Purkinje cell (primary cell): ENCODE results near the gene PRRX2. TPM values are rescaled to one million over a fixed set of nuclear protein-coding genes. Genes with fewer than 3 reads are reported as not detected.

Source experiments
- polyA plus RNA-seq: library from polyadenylated mRNA; unstranded; fragments of >200 nt; fragmentation: Nextera tagmentation; gene quantifications from 2 replicates; pipeline ENCODE4 v1.2.1, GENCODE V29; 2014

PRRX2 gene
- polyA plus RNA-seq, result not detected in 2 replicates

DNA sequence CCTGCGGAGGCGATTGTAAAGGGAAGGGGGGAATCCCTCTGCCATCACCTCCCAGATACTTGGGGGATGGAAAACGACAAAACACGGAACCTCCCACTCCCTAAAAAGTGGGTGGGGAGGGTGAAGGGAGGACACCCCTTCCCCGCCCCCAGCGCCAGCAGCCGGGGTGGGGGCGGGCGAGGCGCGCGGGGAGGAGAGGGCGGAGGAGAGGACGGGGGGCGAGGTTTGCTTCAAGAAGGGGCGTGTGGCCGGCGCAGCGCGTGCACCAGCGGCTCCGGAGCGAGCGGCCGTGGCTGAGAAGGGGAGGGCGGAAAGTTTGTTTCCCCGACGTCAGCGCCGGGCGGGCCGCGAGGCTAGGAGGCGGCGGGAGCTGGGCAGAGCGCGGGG lies at the start of gene PRRX2:
Gene PRRX2, plus strand, starts transcription at position 259 of the 387 bp plus-strand sequence. CDS start 221 bp downstream, outside the sequence.

DNA sequence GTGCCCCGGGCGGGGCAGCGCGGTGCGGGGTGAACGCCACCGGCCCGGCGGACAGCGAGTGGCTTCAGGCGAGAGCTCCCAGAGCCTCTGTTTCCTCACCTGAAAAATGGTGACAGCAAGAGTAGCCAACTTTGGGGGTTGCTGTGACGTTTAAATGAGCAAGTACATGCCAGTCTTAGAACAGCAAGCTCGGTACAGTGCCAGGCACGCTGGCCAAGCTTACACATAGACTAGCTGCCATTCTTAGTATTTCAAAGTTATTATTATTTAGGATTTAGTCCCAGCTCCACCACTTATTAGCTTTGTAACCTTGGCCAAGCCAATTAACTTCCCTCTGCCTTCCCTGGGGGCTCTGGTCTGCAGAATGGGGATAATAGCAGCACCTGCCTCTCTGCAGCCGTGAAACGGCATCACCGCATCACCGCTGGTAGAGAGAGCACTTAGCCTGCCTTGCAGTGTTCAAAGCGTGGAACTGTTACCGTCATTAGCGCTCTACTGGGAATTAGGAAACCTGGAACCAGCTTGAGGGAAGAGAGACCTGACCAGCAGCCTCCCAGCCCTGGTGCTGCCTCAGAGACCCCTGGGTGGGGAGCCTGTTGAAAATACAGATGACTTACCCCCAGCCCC lies 44.7 kb upstream of the PRRX2 start, which contains the start of gene C9orf50:
Gene C9orf50, minus strand, starts transcription at position 433 of the 627 bp plus-strand sequence. CDS start 527 bp downstream, outside the sequence.

DNA sequence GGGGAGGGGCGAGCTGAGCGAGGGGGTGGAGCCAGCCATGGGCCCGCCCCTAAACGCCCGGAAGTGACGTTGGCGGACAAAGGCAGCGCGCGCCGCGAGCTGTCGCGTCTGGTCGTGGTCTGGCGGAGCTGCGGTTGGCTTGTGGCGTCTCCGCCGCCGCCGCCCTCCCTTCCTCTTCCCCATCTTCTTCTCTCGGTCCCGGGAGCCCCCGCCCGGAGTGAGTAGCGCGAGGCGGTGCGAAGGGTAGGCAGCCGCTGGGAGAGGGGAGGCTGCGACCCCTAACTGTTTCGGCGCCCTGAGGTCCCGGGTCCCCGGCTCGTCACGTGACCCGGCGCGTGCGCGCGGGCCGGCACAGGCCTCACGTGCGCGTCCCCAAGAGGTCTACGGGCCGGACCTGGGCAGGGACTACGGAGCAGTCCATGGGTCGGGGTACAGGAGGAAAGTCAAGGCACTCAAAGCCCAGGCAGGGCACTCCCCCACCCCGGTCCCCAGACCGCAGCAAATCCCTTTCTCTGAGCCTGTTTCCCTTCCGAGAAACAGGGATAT lies 39.3 kb upstream of the PRRX2 start, which contains the start of gene NTMT1:
Gene NTMT1, plus strand, starts transcription at position 85 of the 546 bp plus-strand sequence. CDS start 6,541 bp downstream, outside the sequence.

DNA sequence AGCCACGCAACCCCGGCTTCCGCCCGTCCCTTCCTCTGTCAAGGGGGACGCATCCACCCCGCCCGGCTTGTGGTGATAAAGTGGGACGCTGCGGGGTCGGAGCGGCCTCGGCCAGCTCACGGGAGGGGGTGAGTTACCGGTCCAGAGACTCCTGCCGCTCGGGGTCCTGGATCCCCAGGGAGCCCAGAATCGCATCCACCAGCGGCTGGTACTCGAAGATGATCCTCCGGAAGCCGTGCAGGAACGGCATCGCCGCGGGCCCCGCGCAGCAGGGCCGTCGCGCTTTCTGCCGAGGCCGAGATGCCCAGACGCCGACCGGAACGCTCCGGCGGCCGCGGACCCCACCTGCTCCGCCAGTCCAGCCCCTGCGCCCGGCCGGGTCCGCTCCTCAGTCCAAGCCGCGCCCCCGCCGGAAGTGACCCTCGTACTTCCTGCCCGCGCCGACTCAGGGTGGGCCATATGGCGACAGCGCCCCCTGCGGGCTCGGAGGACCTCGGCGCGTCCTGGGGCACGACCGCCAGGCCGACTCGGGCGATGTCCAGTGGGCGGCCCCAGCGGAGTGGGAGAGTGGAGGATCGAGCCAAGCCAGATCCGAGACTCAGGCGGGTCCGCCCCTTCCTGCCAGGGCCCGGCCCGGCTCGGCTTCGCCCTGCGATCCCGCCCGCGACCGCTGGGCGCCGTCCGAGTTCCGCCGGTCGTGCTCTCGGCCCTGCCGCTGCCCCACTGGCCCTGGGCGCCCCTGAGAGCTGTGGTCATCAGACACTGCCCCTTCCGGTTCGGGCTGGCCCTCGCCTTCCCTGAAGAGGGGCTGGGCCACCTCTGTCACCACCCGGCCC lies 23.5 kb upstream of the PRRX2 start, which contains the start of gene ASB6:
Gene ASB6, minus strand, starts transcription at position 402 of the 836 bp plus-strand sequence. Its CDS starts 152 bp downstream, at position 250.

DNA sequence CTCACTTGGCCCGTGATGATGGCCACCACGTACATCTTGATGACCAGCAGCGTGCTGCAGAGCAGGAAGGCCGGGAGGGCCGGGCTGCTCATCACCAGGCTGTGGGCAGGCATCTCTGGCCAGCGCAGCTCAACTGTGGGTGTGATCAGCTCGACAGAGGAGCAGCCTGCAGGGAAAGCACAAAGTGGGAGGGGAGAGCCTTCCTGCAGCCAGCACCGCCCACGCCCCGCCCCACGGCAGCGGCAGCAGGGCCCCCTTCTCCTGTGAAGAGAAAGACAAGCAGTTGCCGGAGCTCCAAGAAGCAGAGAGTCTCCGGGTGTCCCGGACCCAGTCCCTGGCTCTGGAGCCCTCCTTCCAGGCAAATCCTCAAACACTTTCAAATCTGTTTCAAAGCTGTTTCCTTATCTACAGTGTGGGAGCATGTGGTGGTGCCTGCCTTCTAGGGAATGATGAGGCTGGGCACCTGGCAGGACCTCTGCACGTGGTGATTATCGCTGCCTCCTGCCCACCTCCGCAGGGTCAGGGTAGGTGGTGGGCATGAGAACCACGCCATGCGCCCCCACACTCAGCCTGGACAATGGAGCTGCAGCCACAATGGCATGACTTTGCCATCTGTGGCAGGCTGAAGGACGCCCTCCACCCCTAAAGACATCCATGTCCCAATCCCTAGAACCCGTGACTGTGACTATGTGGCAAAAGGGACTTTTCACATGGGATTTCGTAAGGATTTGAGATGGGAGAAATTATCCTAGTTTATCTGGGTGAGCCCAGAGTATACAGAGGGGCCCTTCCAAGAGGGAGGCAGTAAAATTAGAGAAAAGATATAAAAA lies 87.7 kb downstream of the PRRX2 start, which contains the start of gene PTGES:
Gene PTGES, minus strand, starts transcription at position 143 of the 830 bp plus-strand sequence. Its CDS starts 30 bp downstream, at position 113.

Other genes starting within 250 kb of the PRRX2 start
- gene C9orf50, start 44.5 kb upstream of the PRRX2 start, polyA plus RNA-seq, result not detected in 2 replicates
- 17.2 and 34.2 TPM in 2 replicates for gene NTMT1, start 39.5 kb upstream of the PRRX2 start, polyA plus RNA-seq
- 4.1 and 8.5 TPM in 2 replicates for gene ASB6, start 23.5 kb upstream of the PRRX2 start, polyA plus RNA-seq
- gene PTGES, start 87.4 kb downstream of the PRRX2 start, polyA plus RNA-seq, result not detected in 2 replicates
- 4.2 and 4.7 TPM in 2 replicates for gene TOR1B, start 137.5 kb downstream of the PRRX2 start, polyA plus RNA-seq
- 21.4 and 31.2 TPM in 2 replicates for gene TOR1A, start 158.5 kb downstream of the PRRX2 start, polyA plus RNA-seq
- 70.4 and 116 TPM in 2 replicates for gene C9orf78, start 169.6 kb downstream of the PRRX2 start, polyA plus RNA-seq
- gene USP20, start 169.8 kb downstream of the PRRX2 start, polyA plus RNA-seq, result 2.5 and 4.3 TPM in 2 replicates